Neutrophil (primary cell): ENCODE results near the gene KMT2C.

ENCODE experiments used
- H3K27ac ChIP-seq: fragments of 200-600 bp; sonication (generic); 2 replicates; pipeline ENCODE4 v1.5.1; 2016; ENCODE audit warnings: mild to moderate bottlenecking, moderate library complexity
- H3K27me3 ChIP-seq: fragments of 200-600 bp; sonication (generic); 2 replicates; pipeline ENCODE4 v1.6.0; 2016; ENCODE audit warnings: mild to moderate bottlenecking
- H3K36me3 ChIP-seq: fragments of 200-600 bp; sonication (generic); 2 replicates; pipeline ENCODE4 v1.5.1; 2017
- H3K4me1 ChIP-seq, 2 experiments: fragments of 200-600 bp in 1 of 2; sonication (generic) in 1 of 2; 1 replicate in 1 of 2; 2 replicates in 1 of 2; pipeline versions ENCODE4 v1.5.1 to v1.6.1; 2013 to 2016; ENCODE audit warnings: low read depth in 1 of 2, low read length in 1 of 2, mild to moderate bottlenecking in 1 of 2, moderate library complexity in 1 of 2; ENCODE audit not compliant: control insufficient read depth in 1 of 2, insufficient read depth in 1 of 2
- H3K4me3 ChIP-seq, 2 experiments: fragments of 200-600 bp in 1 of 2; sonication (generic) in 1 of 2; 1 replicate in 1 of 2; 2 replicates in 1 of 2; pipeline ENCODE4 v1.5.1; 2013 to 2016; ENCODE audit warnings: low read depth in 1 of 2, low read length in 1 of 2, mild to moderate bottlenecking in 1 of 2, moderate library complexity in 1 of 2
- H3K9me3 ChIP-seq: fragments of 200-600 bp; sonication (generic); 2 replicates; pipeline ENCODE4 v1.5.1; 2016
- TF ChIP-seq, protein P1 (sequence below): fragments of 200-600 bp; sonication (generic); IDR thresholded peaks from 2 replicates; pipeline ENCODE4 v1.5.1; 2016; ENCODE audit warnings: antibody characterized with exemption

The KMT2C gene

DNA sequence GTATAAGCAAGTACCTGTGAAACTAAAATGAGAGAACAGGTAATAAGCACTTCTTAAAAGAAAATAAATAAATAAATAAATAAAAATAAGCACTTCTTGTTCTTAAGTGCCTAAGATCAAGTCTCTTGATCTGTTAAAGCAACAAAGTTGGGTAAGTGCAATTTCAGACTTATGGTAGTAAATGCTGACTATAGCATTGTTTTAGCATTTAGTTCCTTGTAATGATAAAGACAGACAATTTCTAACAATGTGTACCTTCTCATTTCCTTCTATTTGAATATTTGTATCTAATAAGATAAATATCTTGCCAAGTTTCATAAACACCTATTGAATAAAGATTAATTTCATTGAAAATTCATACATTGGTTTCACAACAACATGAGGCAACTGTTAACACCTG, 323.0 kb downstream of the KMT2C start:
- TF ChIP-seq, protein P1, sequence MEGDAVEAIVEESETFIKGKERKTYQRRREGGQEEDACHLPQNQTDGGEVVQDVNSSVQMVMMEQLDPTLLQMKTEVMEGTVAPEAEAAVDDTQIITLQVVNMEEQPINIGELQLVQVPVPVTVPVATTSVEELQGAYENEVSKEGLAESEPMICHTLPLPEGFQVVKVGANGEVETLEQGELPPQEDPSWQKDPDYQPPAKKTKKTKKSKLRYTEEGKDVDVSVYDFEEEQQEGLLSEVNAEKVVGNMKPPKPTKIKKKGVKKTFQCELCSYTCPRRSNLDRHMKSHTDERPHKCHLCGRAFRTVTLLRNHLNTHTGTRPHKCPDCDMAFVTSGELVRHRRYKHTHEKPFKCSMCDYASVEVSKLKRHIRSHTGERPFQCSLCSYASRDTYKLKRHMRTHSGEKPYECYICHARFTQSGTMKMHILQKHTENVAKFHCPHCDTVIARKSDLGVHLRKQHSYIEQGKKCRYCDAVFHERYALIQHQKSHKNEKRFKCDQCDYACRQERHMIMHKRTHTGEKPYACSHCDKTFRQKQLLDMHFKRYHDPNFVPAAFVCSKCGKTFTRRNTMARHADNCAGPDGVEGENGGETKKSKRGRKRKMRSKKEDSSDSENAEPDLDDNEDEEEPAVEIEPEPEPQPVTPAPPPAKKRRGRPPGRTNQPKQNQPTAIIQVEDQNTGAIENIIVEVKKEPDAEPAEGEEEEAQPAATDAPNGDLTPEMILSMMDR, result no peak
- Histone ChIP-seq H3K4me3 (no peak overlapping the region), H3K27ac (no peak overlapping the region), H3K4me1 (no peaks in the 10 kb centered on the region), H3K27me3 (no peaks in the 10 kb centered on the region), H3K9me3 (no peaks in the 10 kb centered on the region), H3K36me3 (peaks cover 28% of the 10 kb centered on the region)

DNA sequence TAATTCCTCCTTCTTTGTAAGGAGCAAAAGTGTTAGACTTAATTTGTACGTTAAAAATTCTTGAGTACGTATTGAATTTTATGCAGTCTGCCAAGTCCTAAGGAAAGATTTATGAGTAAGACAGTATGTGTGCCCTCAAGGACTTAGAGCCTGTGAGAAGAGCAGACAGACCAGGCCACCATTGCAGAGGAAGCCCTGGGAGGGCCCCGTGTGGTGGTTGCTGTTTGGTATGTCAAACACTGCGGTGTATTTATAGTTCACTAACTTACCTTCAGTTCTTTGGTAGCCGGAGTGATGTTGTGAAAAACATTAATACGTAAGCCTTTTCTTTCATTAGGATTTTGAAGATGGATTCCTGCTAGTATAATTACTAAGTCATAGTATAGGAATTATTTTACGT, 327.4 kb downstream of the KMT2C start:
- Histone ChIP-seq H3K4me1 (no peaks in the 10 kb centered on the region), H3K36me3 (peaks cover 11% of the 10 kb centered on the region), H3K27me3 (no peaks in the 10 kb centered on the region), H3K9me3 (no peaks in the 10 kb centered on the region), H3K27ac (no peak overlapping the region), H3K4me3 (no peak overlapping the region)
- TF ChIP-seq, protein P1, result no peak

DNA sequence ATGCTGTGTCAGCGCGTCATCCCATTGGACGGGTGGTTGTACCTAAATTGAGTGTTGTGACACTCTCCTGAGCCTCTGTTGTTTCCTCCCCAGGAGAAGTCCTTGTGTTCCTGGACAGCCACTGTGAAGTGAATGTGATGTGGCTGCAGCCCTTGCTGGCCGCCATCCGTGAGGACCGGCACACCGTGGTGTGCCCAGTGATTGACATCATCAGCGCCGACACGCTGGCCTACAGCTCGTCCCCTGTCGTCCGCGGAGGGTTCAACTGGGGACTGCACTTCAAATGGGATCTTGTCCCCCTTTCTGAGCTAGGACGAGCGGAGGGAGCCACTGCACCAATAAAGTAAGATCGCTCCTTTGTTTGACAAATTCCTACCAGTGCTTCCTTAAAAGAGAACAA, 327.9 kb downstream of the KMT2C start:
- Histone ChIP-seq H3K9me3 (no peaks in the 10 kb centered on the region), H3K27me3 (no peaks in the 10 kb centered on the region), H3K4me3 (no peak overlapping the region), H3K4me1 (no peaks in the 10 kb centered on the region), H3K36me3 (peaks cover 15% of the 10 kb centered on the region), H3K27ac (no peak overlapping the region)
- TF ChIP-seq, protein P1, result no peak

DNA sequence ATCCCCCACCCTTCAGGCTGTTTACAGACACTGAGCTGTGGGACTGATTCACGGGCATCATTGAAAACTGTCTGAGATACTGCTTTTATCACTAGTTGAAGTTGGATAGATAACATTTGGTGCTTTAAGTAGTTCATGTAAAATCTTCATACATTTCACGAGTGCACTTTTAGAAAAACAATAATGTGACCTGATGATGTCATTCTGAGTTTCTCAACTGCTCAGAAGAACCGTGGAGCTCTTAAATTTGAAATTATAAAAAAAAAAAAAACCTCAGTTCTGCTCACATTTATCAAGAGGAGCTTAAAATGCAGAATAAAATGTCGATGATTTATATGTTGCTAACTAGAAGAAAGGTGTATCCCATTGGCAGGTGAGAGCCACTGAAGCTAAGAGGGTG, 328.8 kb downstream of the KMT2C start:
- Histone ChIP-seq H3K27ac (no peak overlapping the region), H3K4me1 (no peaks in the 10 kb centered on the region), H3K4me3 (no peak overlapping the region), H3K36me3 (peaks cover 15% of the 10 kb centered on the region), H3K9me3 (no peaks in the 10 kb centered on the region), H3K27me3 (no peaks in the 10 kb centered on the region)
- TF ChIP-seq, protein P1, result no peak

DNA sequence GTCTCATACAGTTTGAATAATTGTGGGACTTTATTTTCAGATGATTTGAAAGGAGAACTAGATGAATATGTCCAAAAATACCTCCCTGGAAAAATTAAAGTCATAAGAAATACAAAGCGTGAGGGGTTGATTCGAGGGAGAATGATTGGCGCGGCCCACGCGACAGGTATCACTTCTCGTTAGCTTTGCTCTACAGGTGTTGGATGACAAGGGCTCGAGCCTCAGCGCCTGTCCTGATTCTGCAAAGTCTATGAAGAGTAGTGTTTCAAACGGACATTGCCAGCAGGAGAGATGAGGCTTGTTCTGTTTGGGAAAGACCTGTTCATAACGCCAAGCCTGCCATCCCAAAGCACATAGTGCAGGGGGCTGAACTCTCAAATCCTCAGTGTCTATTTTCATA, 330.6 kb downstream of the KMT2C start:
- Histone ChIP-seq H3K27ac (no peak overlapping the region), H3K27me3 (no peaks in the 10 kb centered on the region), H3K4me3 (no peak overlapping the region), H3K36me3 (peaks cover 23% of the 10 kb centered on the region), H3K9me3 (no peaks in the 10 kb centered on the region), H3K4me1 (no peaks in the 10 kb centered on the region)
- TF ChIP-seq, protein P1, result no peak

DNA sequence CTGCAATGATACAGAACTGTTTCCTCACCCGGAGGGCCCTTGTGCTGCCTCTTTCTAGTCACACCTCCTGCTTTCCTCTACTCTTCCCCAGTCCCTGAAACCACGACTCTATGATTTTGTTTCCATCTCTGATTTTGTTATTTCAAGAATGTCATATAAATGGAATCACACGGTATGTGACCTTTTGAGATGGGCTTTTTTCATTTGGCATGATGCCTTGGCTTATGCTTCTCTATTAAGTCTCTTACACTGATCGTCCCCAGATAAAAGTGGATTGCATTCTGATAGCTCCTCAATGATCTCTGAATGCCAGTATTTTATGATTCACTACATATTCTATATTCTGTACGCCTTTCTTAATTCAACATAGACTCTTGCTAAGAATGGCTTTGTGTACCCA, 332.1 kb downstream of the KMT2C start:
- H3K27me3 ChIP-seq, result no peaks in the 10 kb centered on the region
- no peak overlapping the region for H3K27ac ChIP-seq
- TF ChIP-seq, protein P1, result no peak
- peaks cover 23% of the 10 kb centered on the region for H3K36me3 ChIP-seq
- no peak overlapping the region for H3K4me3 ChIP-seq
- H3K9me3 ChIP-seq, result no peaks in the 10 kb centered on the region
- no peaks in the 10 kb centered on the region for H3K4me1 ChIP-seq
